ENCODE results near the gene ST6GAL1. TPM values are rescaled to one million over a fixed set of nuclear protein-coding genes. Genes with fewer than 3 reads are reported as not detected.
"Not testable (repeated sequence)": the region's sequence is repeated elsewhere in the genome, so short reads cannot be mapped to it uniquely, and the experiment has no call there.

ST6GAL1 gene
- total and polyA plus RNA-seq, 8 donors: 3.8 to 31.0 (median 13.5) TPM

GRCh38 chr3:186890911-186891310 lies 39.4 kb upstream of the ST6GAL1 start:
- no peak overlapping the region for H3K4me3 ChIP-seq
- H3K27me3 ChIP-seq: no peaks in the 10 kb centered on the region
- no peaks in the 10 kb centered on the region for H3K9me3 ChIP-seq
- no peaks in the 10 kb centered on the region for H3K4me1 ChIP-seq
- DNase-seq: no peak
- no peaks in the 10 kb centered on the region for H3K36me3 ChIP-seq
- no peak for TF ChIP-seq POLR2A (IDR thresholded peaks at IDR 0.05)
- TF ChIP-seq POLR2AphosphoS5 (IDR thresholded peaks at IDR 0.05): no peak
- TF ChIP-seq EP300 (IDR thresholded peaks at IDR 0.05): no peak
- no peak for TF ChIP-seq CTCF (IDR thresholded peaks at IDR 0.05)
- intact Hi-C loops (cut with DNase I; ENCODE audit: low total_unique reads): no loop called here
- no peak overlapping the region for H3K27ac ChIP-seq

DNA sequence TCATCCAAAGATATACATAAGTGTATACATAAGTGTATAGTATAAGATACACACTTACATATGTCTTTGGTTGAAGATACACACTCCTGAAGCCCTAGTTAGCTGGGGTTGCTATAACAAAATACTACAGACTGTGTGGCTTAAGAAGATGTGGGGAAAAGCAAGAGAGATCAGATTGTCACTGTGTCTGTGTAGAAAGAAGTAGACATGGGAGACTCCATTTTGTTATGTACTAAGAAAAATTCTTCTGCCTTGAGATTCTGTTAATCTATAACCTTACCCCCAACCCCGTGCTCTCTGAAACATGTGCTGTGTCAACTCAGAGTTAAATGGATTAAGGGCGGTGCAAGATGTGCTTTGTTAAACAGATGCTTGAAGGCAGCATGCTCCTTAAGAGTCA lies 37.3 kb upstream of the ST6GAL1 start:
- H3K9me3 ChIP-seq; H3K27ac ChIP-seq; H3K4me1 ChIP-seq; H3K36me3 ChIP-seq; DNase-seq; H3K4me3 ChIP-seq; H3K27me3 ChIP-seq; intact Hi-C loops (cut with DNase I; ENCODE audit: low total_unique reads): not testable (repeated sequence)
- no CpG with 5 or more reads among the region's 2 CpGs for WGBS, 5 donors

- 70 to 86% (median 81%) methylated on average over 4 to 5 of the region's 5 CpGs for WGBS, 5 donors
- intact Hi-C loops (cut with DNase I; ENCODE audit: low total_unique reads): no loop called here
- H3K27ac ChIP-seq: no peak overlapping the region
- no peaks in the 10 kb centered on the region for H3K9me3 ChIP-seq
- no peaks in the 10 kb centered on the region for H3K36me3 ChIP-seq
- H3K4me1 ChIP-seq: no peaks in the 10 kb centered on the region
- TF ChIP-seq POLR2AphosphoS5 (IDR thresholded peaks at IDR 0.05): no peak
- H3K4me3 ChIP-seq: no peak overlapping the region
- DNase-seq: no peak
- no peaks in the 10 kb centered on the region for H3K27me3 ChIP-seq
Observed at GRCh38 chr3:186895406-186895805, 34.9 kb upstream of the ST6GAL1 start.

DNA sequence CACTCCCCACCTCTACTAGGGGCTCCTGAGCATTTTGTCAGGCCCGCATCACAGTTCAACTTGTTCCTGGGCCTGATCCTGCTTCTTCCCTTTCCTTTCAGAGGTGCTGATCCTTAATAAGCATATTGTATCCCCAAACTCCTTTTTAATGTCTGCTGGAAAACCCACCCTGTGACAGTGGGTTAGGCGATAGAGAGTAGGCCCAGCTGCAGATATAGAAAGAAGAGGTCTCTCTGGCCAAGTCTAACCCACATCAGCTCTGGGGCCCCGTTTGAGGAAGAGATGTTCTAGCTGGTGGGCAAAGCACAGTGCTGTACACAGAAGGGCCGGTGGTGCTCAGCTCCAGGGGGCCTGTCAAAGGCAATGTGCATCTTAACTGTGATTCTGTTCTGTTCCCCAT lies 34.3 kb upstream of the ST6GAL1 start:
- no peak overlapping the region for H3K27ac ChIP-seq
- intact Hi-C loops (cut with DNase I; ENCODE audit: low total_unique reads): no loop called here
- no peak for TF ChIP-seq CTCF (IDR thresholded peaks at IDR 0.05)
- no peak for TF ChIP-seq EP300 (IDR thresholded peaks at IDR 0.05)
- no peak for TF ChIP-seq POLR2A (IDR thresholded peaks at IDR 0.05)
- TF ChIP-seq POLR2AphosphoS5 (IDR thresholded peaks at IDR 0.05): no peak
- DNase-seq: no peak
- no peaks in the 10 kb centered on the region for H3K36me3 ChIP-seq
- H3K4me3 ChIP-seq: no peak overlapping the region
- no peaks in the 10 kb centered on the region for H3K9me3 ChIP-seq
- H3K27me3 ChIP-seq: no peaks in the 10 kb centered on the region
- WGBS, 5 donors: 89 to 93% (median 92%) methylated on average over 4 of the region's 4 CpGs
- no peaks in the 10 kb centered on the region for H3K4me1 ChIP-seq

GRCh38 chr3:186896875-186897274 lies 33.5 kb upstream of the ST6GAL1 start:
- Histone ChIP-seq H3K27ac (no peak overlapping the region), H3K9me3 (no peaks in the 10 kb centered on the region), H3K36me3 (no peaks in the 10 kb centered on the region), H3K4me3 (no peak overlapping the region), H3K4me1 (no peaks in the 10 kb centered on the region), H3K27me3 (no peaks in the 10 kb centered on the region)
- DNase-seq: no peak
- intact Hi-C loops (cut with DNase I; ENCODE audit: low total_unique reads): no loop called here
- 66 to 73% (median 68%) methylated on average over 4 of the region's 4 CpGs for WGBS, 5 donors
- TF ChIP-seq EP300 (IDR thresholded peaks at IDR 0.05): no peak

DNA sequence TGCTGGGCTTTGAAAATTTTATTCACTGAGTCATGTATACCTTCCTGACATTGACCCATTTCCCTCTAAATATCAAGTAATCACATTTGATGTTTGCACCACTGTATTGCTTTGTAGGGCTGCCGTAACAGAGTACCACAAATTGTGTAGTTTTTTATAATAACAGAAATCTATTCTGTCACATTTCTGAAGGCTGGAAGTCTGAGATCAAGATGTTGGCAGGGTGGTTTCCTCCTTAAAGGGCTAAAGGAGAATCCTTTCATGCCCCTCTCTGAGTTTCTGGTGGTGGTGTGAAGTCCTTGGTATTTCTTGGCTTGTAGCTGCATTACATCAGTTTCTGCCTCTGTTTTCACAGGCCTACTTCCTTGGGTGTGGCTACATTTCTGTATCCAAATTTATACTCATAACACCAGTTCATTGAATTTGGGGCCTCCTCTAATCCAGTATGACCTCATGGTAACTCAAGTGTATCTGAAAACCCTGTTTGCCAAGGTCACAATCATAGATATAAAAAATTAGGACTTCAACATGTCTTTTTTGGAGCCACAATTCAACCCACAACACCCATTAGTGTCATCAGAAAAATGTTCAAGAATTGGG lies 29.1 kb upstream of the ST6GAL1 start:
- Histone ChIP-seq H3K4me1 (no peaks in the 10 kb centered on the region), H3K27ac (no peak overlapping the region), H3K4me3 (no peak overlapping the region), H3K36me3 (no peaks in the 10 kb centered on the region), H3K9me3 (no peaks in the 10 kb centered on the region), H3K27me3 (no peaks in the 10 kb centered on the region)
- WGBS, 5 donors: 74 to 94% (median 88%) methylated on average over 1 of the region's 1 CpG
- TF ChIP-seq POLR2AphosphoS5 (IDR thresholded peaks at IDR 0.05): no peak
- TF ChIP-seq POLR2A (IDR thresholded peaks at IDR 0.05): no peak
- no peak for TF ChIP-seq CTCF (IDR thresholded peaks at IDR 0.05)
- no peak for TF ChIP-seq EP300 (IDR thresholded peaks at IDR 0.05)
- intact Hi-C loops (cut with DNase I; ENCODE audit: low total_unique reads): no loop called here
- peak in 1 of 2 donors; percentile 29 for DNase-seq

All from stomach (tissue), 9 donors.